ENCODE results near the gene ARHGAP42. TPM values are rescaled to one million over a fixed set of nuclear protein-coding genes. Genes with fewer than 3 reads are reported as not detected.

Gene ARHGAP42
- total and polyA plus RNA-seq, 2 of the 4 experiments (the other 2 are of a cell fraction) = 2.9 to 7.3 TPM

DNA sequence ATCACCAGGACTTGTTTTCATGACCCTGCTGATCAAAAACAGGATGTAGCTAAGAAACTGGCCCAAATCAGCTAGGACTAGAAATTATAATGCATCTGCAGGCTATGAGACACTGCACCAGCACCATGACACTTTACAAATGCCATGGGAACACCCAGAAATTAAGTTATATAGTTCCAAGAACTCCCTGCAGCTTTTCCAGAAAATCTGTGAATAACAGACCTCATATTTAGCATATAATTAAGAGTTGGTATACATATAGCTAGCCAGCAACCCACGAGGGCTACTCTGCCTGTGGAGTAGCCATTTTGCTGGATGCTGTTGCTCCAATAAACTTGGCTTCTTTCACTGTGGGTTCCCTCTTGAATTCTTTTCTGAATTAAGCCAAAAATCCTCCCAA is 341.6 kb downstream of the ARHGAP42 start:
- Histone ChIP-seq H2AFZ (replicated peaks; ENCODE audit: low read length, poor library complexity) (no peak overlapping the region), H3K4ac (ENCODE audit: low read depth, low read length) (no peak overlapping the region), H3K27me3 (ENCODE audit: control insufficient read depth, insufficient read depth, low read length) (no peaks in the 10 kb centered on the region), H2BK120ac (ENCODE audit: low read depth, low read length) (no peak overlapping the region), H3K79me1 (ENCODE audit: low read depth in 1 of 2, low read length in 2 of 2) (no peaks in the 10 kb centered on the region), H4K91ac (ENCODE audit: insufficient read depth, low read depth, low read length) (no peak overlapping the region), H2AK9ac (replicated peaks; ENCODE audit: low read depth, low read length, poor library complexity) (no peak overlapping the region), H3K27ac (ENCODE audit: insufficient read depth, low read length) (no peak overlapping the region), H3K4me1 (ENCODE audit: control insufficient read depth, insufficient read depth, low read length) (no peaks in the 10 kb centered on the region), H2BK20ac (ENCODE audit: low read depth, low read length) (no peak overlapping the region), H2BK15ac (ENCODE audit: low read depth, low read length) (no peak overlapping the region), H4K20me1 (ENCODE audit: insufficient read depth, low read length) (no peaks in the 10 kb centered on the region), H4K8ac (ENCODE audit: low read depth in 2 of 2, low read length in 2 of 2) (no peak overlapping the region), H3K9me3 (ENCODE audit: control insufficient read depth, insufficient read depth, low read length) (no peaks in the 10 kb centered on the region), H3K9me1 (ENCODE audit: insufficient read depth, low read length) (no peaks in the 10 kb centered on the region), H3K36me3 (ENCODE audit: control insufficient read depth, insufficient read depth, low read length) (no peaks in the 10 kb centered on the region), H2AK5ac (ENCODE audit: low read depth, low read length) (no peak overlapping the region), H3K56ac (ENCODE audit: extremely low read depth, insufficient read depth, low read length) (no peak overlapping the region), H4K5ac (ENCODE audit: low read depth, low read length) (no peak overlapping the region), H3K23ac (ENCODE audit: low read depth, low read length) (no peak overlapping the region), H3K4me2 (ENCODE audit: low read depth, low read length) (no peak overlapping the region), H2BK5ac (ENCODE audit: low read depth, low read length, poor library complexity, severe bottlenecking) (no peak overlapping the region), H3K14ac (replicated peaks; ENCODE audit: low read depth, low read length) (no peak overlapping the region), H3K4me3 (ENCODE audit: insufficient read depth, low read depth, low read length) (no peak overlapping the region), H3K18ac (ENCODE audit: low read depth, low read length) (no peak overlapping the region), H3K9ac (ENCODE audit: low read depth, low read length) (no peak overlapping the region)
- TF ChIP-seq RFX5 (IDR thresholded peaks at IDR 0.05; ENCODE audit: low read depth, low read length) (no peak), CEBPB (IDR thresholded peaks at IDR 0.05; ENCODE audit: low read depth, low read length) (no peak), RCOR1 (IDR thresholded peaks at IDR 0.05; ENCODE audit: insufficient replicate concordance, low read length) (no peak), MXI1 (IDR thresholded peaks at IDR 0.05; ENCODE audit: borderline replicate concordance, low read depth, low read length) (no peak), CTCF (conservative IDR thresholded peaks at IDR 0.05; ENCODE audit: low read depth, low read length) (no peak), POLR2A (IDR thresholded peaks at IDR 0.05; ENCODE audit: low read depth, low read length) (no peak), MAZ (IDR thresholded peaks at IDR 0.05; ENCODE audit: borderline replicate concordance, low read depth, low read length) (no peak), RAD21 (IDR thresholded peaks at IDR 0.05; ENCODE audit: low read length) (no peak), FOS (IDR thresholded peaks at IDR 0.05; ENCODE audit: low read depth, low read length) (no peak), MAFK (IDR thresholded peaks at IDR 0.05; ENCODE audit: low read depth, low read length) (no peak), BHLHE40 (IDR thresholded peaks at IDR 0.05; ENCODE audit: low read depth, low read length) (no peak)
- TF ChIP-seq, protein P1, sequence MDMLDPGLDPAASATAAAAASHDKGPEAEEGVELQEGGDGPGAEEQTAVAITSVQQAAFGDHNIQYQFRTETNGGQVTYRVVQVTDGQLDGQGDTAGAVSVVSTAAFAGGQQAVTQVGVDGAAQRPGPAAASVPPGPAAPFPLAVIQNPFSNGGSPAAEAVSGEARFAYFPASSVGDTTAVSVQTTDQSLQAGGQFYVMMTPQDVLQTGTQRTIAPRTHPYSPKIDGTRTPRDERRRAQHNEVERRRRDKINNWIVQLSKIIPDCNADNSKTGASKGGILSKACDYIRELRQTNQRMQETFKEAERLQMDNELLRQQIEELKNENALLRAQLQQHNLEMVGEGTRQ (IDR thresholded peaks at IDR 0.05; ENCODE audit: low read depth, low read length) = no peak
- DNase-seq (no peak), ATAC-seq (ENCODE audit: low read depth) (no peak)
- ChIA-PET CTCF (no interaction called here), POLR2A (ENCODE audit: unreplicated experiment) (interaction anchor here (0.6 kb wide), 1 partner anchor 27 kb away, joined by 3 read pairs; no protein-coding TSS in a partner anchor)
- intact Hi-C loops (cut with micrococcal nuclease) (no loop called here), dilution Hi-C loops (cut with HindIII; ENCODE audit: low sequenced_read_pairs, unreplicated experiment) (no loop called here), in situ Hi-C loops (cut with MboI; ENCODE audit: low sequenced_read_pairs) (no loop called here)
- no TSS peak for BruUV-seq (replicated peaks)
- WGBS, 2 experiments (ENCODE audit: extremely low coverage in 2 of 2, insufficient read length in 1 of 2) = no CpG with 5 or more reads among the region's 1 CpG

All from IMR-90 (cell line).